HepG2 (cell line): ENCODE data around the gene VWA7. TPM values are rescaled to one million over a fixed set of nuclear protein-coding genes. Genes with fewer than 3 reads are reported as not detected.

Source experiments
- HNRNPK ChIP-seq: fragments of 200-400 bp; formaldehyde crosslinking; IDR thresholded peaks from 2 replicates; pipeline ENCODE4 v1.6.1; 2018; ENCODE audit warnings: low read length, low read depth, moderate library complexity, mild to moderate bottlenecking; ENCODE audit not compliant: poor library complexity, severe bottlenecking
- LCORL ChIP-seq, 2 experiments: fragments of 450-650 bp in 1 of 2; sonication (generic) in 1 of 2; formaldehyde crosslinking in 1 of 2; IDR thresholded peaks; 2 replicates each; pipeline versions ENCODE4 v1.5.0 to v1.6.1; 2017 to 2020; ENCODE audit warnings: antibody characterized with exemption in 1 of 2, missing genetic modification reagents in 1 of 2
- MEIS1 ChIP-seq: sonication (generic); formaldehyde crosslinking; IDR thresholded peaks from 2 replicates; pipeline ENCODE4 v1.9.0; 2021; ENCODE audit warnings: mild to moderate bottlenecking, missing genetic modification reagents, moderate library complexity, borderline replicate concordance
- NFE2 ChIP-seq: sonication (generic); formaldehyde crosslinking; IDR thresholded peaks from 2 replicates; pipeline ENCODE4 v1.4.0; 2020; ENCODE audit warnings: missing genetic modification reagents
- NRL ChIP-seq: sonication (generic); formaldehyde crosslinking; IDR thresholded peaks from 2 replicates; pipeline ENCODE4 v1.5.0; 2020; ENCODE audit warnings: missing genetic modification reagents, mild to moderate bottlenecking, moderate library complexity, borderline replicate concordance
- PHF8 ChIP-seq: sonication (generic); formaldehyde crosslinking; IDR thresholded peaks from 2 replicates; pipeline ENCODE4 v1.5.0; 2020; ENCODE audit warnings: missing genetic modification reagents
- RBM39 ChIP-seq: fragments of 200-400 bp; formaldehyde crosslinking; IDR thresholded peaks from one replicate; pipeline ENCODE4 v1.6.1; 2018; ENCODE audit warnings: antibody characterized with exemption, mild to moderate bottlenecking, low read depth, low read length; ENCODE audit not compliant: poor library complexity, severe bottlenecking
- REPIN1 ChIP-seq: sonication (generic); formaldehyde crosslinking; IDR thresholded peaks from 2 replicates; pipeline ENCODE4 v1.8.0; 2022; ENCODE audit warnings: missing genetic modification reagents, low read depth, mild to moderate bottlenecking, borderline replicate concordance
- STAG1 ChIP-seq: sonication (generic); formaldehyde crosslinking; IDR thresholded peaks from 2 replicates; pipeline ENCODE4 v1.4.0; 2020; ENCODE audit warnings: missing genetic modification reagents
- TEAD3 ChIP-seq: optimal IDR thresholded peaks from 2 replicates; pipeline ENCODE3; 2016; ENCODE audit warnings: borderline replicate concordance
- U2AF2 ChIP-seq: fragments of 200-400 bp; formaldehyde crosslinking; IDR thresholded peaks from 2 replicates; pipeline ENCODE4 v1.6.1; 2017; ENCODE audit warnings: low read depth, mild to moderate bottlenecking, low read length
- YEATS4 ChIP-seq: sonication (generic); formaldehyde crosslinking; IDR thresholded peaks from 2 replicates; pipeline ENCODE4 v1.4.0; 2020; ENCODE audit warnings: missing genetic modification reagents, borderline replicate concordance
- ZNF598 ChIP-seq: sonication (generic); formaldehyde crosslinking; IDR thresholded peaks from 2 replicates; pipeline ENCODE4 v1.5.1; 2020; ENCODE audit warnings: mild to moderate bottlenecking, missing genetic modification reagents, borderline replicate concordance
- ZNF616 ChIP-seq: sonication (generic); formaldehyde crosslinking; IDR thresholded peaks from 2 replicates; pipeline ENCODE4 v1.5.0; 2020; ENCODE audit warnings: low read depth, mild to moderate bottlenecking, missing genetic modification reagents
- polyA plus RNA-seq, 8 experiments: library from polyadenylated mRNA; depleted of rRNA in 3 of 8; stranded (reverse) in 7 of 8; unstranded in 1 of 8; fragments of >200 nt; fragmentation: Illumina TruSeq in 4 of 8; extraction: Trizol in 4 of 8; gene quantifications; 2 replicates each; pipeline versions ENCODE4 v1.2.1 to v1.2.3, GENCODE V29; 2011 to 2016; ENCODE audit warnings: low read depth in 4 of 8, missing spikeins in 1 of 8, mixed read lengths in 1 of 8; ENCODE audit not compliant: insufficient read depth in 1 of 8
- total RNA-seq, 5 experiments: library from RNA; depleted of rRNA; stranded (reverse); fragments of >200 nt; fragmentation: Illumina TruSeq; extraction: Trizol; gene quantifications; 2 replicates each; pipeline ENCODE4 v1.2.3, GENCODE V29; 2016; ENCODE audit warnings: low read depth in 1 of 5
- TF ChIP-seq, protein P1 (sequence below): sonication (generic); formaldehyde crosslinking; IDR thresholded peaks from 2 replicates; pipeline ENCODE4 v1.5.1; 2020; ENCODE audit warnings: mild to moderate bottlenecking, missing genetic modification reagents, moderate library complexity
- TF ChIP-seq, protein P2 (sequence below): sonication (generic); formaldehyde crosslinking; IDR thresholded peaks from 2 replicates; pipeline ENCODE4 v1.5.0; 2020; ENCODE audit warnings: missing genetic modification reagents
- TF ChIP-seq, protein P3 (sequence below): sonication (generic); formaldehyde crosslinking; IDR thresholded peaks from 2 replicates; pipeline ENCODE4 v1.9.0; 2021; ENCODE audit warnings: missing genetic modification reagents, borderline replicate concordance
- TF ChIP-seq, protein P4 (sequence below): sonication (generic); formaldehyde crosslinking; IDR thresholded peaks from 2 replicates; pipeline ENCODE4 v1.4.0; 2020; ENCODE audit warnings: missing genetic modification reagents, borderline replicate concordance
- TF ChIP-seq, protein P5 (sequence below): sonication (generic); formaldehyde crosslinking; IDR thresholded peaks from 2 replicates; pipeline ENCODE4 v1.4.0; 2020; ENCODE audit warnings: missing genetic modification reagents

Gene VWA7
- total and polyA plus RNA-seq, 2 of the 13 experiments (the other 11 are each of a cell fraction or from before 2014, with no cell fraction given), result 0.86 to 3.3 TPM

DNA sequence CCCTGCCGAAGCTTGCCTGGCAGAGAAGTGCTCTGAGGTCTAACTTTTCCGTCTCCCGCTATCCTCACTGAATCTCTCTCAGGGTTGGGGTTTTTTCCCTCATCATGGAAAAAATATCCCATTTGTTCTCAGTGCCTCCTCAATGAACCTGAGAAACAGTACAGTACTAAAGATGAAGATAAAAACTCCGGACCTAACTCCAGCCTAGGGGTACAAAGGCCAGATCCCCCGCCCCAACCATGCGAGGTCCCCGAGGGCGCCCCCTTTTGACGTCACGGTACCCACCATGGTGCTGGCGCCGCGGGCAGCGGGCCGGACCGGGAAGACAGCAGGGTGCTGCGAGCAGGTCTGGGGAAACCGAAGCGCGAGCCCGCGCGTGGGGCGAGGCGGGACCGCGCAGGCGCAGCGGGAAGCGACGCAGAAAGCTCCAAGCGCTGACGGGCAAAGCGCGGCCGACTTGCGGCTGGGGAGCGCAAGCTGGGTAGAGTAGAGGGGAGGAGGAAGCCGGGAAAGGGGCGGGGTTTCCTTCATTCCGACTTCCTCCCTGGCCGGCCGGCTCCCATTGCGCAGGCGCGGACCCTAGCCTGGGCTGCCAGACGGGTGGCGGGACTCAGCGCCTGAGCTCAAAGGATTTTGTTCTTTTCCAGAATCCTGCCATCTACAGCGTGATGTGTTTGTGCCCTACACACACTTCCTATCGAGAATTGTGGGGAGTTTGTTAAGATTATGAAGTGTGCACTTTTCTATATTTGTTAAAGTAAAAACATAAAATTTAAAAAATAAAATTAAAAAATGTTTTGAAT, 29.5 kb upstream of the VWA7 start, which contains the start of gene LSM2 (continued):
- TF ChIP-seq, protein P1, sequence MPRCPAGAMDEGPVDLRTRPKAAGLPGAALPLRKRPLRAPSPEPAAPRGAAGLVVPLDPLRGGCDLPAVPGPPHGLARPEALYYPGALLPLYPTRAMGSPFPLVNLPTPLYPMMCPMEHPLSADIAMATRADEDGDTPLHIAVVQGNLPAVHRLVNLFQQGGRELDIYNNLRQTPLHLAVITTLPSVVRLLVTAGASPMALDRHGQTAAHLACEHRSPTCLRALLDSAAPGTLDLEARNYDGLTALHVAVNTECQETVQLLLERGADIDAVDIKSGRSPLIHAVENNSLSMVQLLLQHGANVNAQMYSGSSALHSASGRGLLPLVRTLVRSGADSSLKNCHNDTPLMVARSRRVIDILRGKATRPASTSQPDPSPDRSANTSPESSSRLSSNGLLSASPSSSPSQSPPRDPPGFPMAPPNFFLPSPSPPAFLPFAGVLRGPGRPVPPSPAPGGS, result peak; percentile 95
- TF ChIP-seq PHF8 (CRISPR knock-in tag) (peak; percentile 98), YEATS4 (CRISPR knock-in tag) (peak; percentile 94), LCORL (IDR thresholded peaks at IDR 0.05) (no peak), LCORL (CRISPR knock-in tag; IDR thresholded peaks at IDR 0.05) (peak; percentile 63), TEAD3 (CRISPR knock-in tag) (peak; percentile 81), HNRNPK (peak; percentile 93), REPIN1 (CRISPR knock-in tag) (peak; percentile 96), ZNF616 (CRISPR knock-in tag) (peak; percentile 65; the same call in 1 of the 2 replicates), RBM39 (peak; percentile 91), STAG1 (CRISPR knock-in tag) (peak; percentile 43), NFE2 (CRISPR knock-in tag) (no peak), MEIS1 (CRISPR knock-in tag) (peak; percentile 92), ZNF598 (CRISPR knock-in tag) (peak; percentile 98; the same call in 1 of the 2 replicates), NRL (CRISPR knock-in tag) (peak; percentile 92), U2AF2 (0 out of 2 replicates have a peak, but pooled peaks have one; percentile 52)
- TF ChIP-seq, protein P2, sequence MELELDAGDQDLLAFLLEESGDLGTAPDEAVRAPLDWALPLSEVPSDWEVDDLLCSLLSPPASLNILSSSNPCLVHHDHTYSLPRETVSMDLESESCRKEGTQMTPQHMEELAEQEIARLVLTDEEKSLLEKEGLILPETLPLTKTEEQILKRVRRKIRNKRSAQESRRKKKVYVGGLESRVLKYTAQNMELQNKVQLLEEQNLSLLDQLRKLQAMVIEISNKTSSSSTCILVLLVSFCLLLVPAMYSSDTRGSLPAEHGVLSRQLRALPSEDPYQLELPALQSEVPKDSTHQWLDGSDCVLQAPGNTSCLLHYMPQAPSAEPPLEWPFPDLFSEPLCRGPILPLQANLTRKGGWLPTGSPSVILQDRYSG, result peak; percentile 94
- TF ChIP-seq, protein P3, sequence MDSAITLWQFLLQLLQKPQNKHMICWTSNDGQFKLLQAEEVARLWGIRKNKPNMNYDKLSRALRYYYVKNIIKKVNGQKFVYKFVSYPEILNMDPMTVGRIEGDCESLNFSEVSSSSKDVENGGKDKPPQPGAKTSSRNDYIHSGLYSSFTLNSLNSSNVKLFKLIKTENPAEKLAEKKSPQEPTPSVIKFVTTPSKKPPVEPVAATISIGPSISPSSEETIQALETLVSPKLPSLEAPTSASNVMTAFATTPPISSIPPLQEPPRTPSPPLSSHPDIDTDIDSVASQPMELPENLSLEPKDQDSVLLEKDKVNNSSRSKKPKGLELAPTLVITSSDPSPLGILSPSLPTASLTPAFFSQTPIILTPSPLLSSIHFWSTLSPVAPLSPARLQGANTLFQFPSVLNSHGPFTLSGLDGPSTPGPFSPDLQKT, result no peak
- TF ChIP-seq, protein P4, sequence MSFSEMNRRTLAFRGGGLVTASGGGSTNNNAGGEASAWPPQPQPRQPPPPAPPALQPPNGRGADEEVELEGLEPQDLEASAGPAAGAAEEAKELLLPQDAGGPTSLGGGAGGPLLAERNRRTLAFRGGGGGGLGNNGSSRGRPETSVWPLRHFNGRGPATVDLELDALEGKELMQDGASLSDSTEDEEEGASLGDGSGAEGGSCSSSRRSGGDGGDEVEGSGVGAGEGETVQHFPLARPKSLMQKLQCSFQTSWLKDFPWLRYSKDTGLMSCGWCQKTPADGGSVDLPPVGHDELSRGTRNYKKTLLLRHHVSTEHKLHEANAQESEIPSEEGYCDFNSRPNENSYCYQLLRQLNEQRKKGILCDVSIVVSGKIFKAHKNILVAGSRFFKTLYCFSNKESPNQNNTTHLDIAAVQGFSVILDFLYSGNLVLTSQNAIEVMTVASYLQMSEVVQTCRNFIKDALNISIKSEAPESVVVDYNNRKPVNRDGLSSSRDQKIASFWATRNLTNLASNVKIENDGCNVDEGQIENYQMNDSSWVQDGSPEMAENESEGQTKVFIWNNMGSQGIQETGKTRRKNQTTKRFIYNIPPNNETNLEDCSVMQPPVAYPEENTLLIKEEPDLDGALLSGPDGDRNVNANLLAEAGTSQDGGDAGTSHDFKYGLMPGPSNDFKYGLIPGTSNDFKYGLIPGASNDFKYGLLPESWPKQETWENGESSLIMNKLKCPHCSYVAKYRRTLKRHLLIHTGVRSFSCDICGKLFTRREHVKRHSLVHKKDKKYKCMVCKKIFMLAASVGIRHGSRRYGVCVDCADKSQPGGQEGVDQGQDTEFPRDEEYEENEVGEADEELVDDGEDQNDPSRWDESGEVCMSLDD (CRISPR knock-in tag), result peak; percentile 96
- TF ChIP-seq, protein P5, sequence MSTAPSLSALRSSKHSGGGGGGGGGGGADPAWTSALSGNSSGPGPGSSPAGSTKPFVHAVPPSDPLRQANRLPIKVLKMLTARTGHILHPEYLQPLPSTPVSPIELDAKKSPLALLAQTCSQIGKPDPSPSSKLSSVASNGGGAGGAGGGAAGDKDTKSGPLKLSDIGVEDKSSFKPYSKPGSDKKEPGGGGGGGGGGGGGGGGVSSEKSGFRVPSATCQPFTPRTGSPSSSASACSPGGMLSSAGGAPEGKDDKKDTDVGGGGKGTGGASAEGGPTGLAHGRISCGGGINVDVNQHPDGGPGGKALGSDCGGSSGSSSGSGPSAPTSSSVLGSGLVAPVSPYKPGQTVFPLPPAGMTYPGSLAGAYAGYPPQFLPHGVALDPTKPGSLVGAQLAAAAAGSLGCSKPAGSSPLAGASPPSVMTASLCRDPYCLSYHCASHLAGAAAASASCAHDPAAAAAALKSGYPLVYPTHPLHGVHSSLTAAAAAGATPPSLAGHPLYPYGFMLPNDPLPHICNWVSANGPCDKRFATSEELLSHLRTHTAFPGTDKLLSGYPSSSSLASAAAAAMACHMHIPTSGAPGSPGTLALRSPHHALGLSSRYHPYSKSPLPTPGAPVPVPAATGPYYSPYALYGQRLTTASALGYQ (CRISPR knock-in tag), result peak; percentile 78; the same call in 1 of the 2 replicates
